Right atrium auricular region (tissue), 2 donors: ENCODE measurements around the gene TNS1. TPM values are rescaled to one million over a fixed set of nuclear protein-coding genes. Genes with fewer than 3 reads are reported as not detected.

Experiments
- DNase-seq: peaks from one replicate; pipeline ENCODE4 v3.0.0-alpha.2; 2019; ENCODE audit warnings: low spot score
- H3K27ac ChIP-seq, 2 donors: fragments of 200-600 bp; sonication (generic); 1 replicate in 1 of 2; 2 replicates in 1 of 2; pipeline ENCODE4 v1.5.1; 2016 to 2019
- H3K27me3 ChIP-seq, 2 donors: fragments of 200-600 bp; sonication (generic); one replicate each; pipeline versions ENCODE4 v1.5.1 to v1.6.0; 2017 to 2019
- H3K36me3 ChIP-seq: fragments of 200-600 bp; sonication (generic); one replicate; pipeline ENCODE4 v1.5.1; 2016
- H3K4me1 ChIP-seq, 2 donors: fragments of 200-600 bp; sonication (generic); one replicate each; pipeline versions ENCODE4 v1.5.1 to v1.6.0; 2017 to 2019
- H3K4me3 ChIP-seq, 2 donors: fragments of 200-600 bp; sonication (generic); 1 replicate in 1 of 2; 2 replicates in 1 of 2; pipeline ENCODE4 v1.5.1; 2017 to 2019; ENCODE audit warnings: mild to moderate bottlenecking in 1 of 2, moderate library complexity in 1 of 2
- H3K9me3 ChIP-seq, 2 donors: fragments of 200-600 bp; sonication (generic); one replicate each; pipeline ENCODE4 v1.5.1; 2019
- total RNA-seq, 2 donors: library from RNA; depleted of rRNA; stranded (reverse); fragments of >200 nt; gene quantifications; one replicate each; pipeline ENCODE4 v1.1.0, GENCODE V29; 2016
- TF ChIP-seq, protein P1 (sequence below), 2 donors: fragments of 200-600 bp; sonication (generic); IDR thresholded peaks; one replicate each; pipeline ENCODE4 v1.5.1; 2019; ENCODE audit warnings: antibody characterized with exemption in 2 of 2

TNS1 gene
- total RNA-seq, 2 donors from 2014 or later, result 393 to 720 TPM

DNA sequence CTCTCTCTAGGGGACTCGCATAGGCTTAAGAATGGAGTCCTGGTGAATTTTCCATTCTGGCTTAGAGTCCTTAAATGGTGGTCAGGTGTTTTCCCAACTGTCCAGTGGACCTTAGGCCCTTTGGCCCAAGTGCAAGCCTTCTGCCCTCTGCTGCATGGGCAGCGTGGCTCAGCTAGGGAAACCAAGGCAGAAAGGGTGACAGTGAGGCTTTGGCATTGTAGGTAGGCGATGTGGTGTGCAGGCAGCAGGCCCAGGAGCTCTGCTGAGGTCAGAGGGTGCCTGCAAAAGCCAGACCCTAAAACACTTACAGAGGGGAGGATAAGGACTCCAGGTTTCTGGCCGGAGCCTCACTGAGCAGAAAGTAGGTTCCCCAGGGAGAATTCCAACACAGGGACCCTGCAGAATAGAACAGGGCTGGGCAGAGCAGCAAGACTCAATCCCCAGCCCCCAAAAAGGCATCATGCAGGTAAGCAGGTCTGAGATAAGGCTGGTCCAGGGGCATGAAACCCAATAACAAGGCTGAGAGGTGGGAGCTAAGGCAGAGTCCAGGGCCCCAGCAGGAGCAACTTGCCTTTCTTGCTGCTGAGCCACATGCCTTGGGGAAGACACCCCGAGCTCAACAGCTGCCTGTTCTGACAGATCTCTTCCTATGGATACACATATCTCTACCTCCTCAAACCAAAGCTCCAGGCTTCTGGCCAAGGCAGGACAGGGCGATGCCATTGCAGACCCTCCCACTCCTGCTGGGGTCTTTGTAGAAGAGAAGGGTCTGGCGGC, 199.7 kb downstream of the TNS1 start:
- Histone ChIP-seq H3K4me1 (peaks cover 0 to 71% of the 10 kb centered on the region in 2 donors), H3K9me3 (no peaks in the 10 kb centered on the region), H3K27me3 (no peaks in the 10 kb centered on the region), H3K36me3 (peaks cover 88% of the 10 kb centered on the region), H3K4me3 (no peak overlapping the region), H3K27ac (no peak overlapping the region)
- no peak for DNase-seq
- TF ChIP-seq, protein P1, sequence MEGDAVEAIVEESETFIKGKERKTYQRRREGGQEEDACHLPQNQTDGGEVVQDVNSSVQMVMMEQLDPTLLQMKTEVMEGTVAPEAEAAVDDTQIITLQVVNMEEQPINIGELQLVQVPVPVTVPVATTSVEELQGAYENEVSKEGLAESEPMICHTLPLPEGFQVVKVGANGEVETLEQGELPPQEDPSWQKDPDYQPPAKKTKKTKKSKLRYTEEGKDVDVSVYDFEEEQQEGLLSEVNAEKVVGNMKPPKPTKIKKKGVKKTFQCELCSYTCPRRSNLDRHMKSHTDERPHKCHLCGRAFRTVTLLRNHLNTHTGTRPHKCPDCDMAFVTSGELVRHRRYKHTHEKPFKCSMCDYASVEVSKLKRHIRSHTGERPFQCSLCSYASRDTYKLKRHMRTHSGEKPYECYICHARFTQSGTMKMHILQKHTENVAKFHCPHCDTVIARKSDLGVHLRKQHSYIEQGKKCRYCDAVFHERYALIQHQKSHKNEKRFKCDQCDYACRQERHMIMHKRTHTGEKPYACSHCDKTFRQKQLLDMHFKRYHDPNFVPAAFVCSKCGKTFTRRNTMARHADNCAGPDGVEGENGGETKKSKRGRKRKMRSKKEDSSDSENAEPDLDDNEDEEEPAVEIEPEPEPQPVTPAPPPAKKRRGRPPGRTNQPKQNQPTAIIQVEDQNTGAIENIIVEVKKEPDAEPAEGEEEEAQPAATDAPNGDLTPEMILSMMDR (IDR thresholded peaks at IDR 0.05), result no peak

DNA sequence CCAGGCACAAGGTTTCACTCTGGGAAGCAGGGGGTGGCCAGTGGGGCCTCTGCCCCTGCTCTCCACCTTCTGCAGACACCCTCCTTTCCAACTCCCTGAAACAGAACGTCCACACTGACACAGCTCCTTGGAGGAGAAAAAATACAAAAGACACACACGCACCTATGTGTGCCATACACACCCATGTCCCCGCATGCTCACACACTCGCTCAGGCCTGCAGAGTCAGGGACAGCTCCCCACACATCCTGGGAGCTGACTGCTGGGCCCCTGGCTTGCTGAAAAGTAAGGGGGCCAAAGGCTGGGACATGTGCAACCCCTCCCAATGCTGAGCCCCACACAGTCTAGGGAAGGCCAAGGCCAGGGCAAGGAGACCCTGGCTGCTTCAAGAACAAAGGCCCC, 200.5 kb downstream of the TNS1 start:
- H3K36me3 ChIP-seq, result peaks cover 80% of the 10 kb centered on the region
- peaks cover 0 to 67% of the 10 kb centered on the region in 2 donors for H3K4me1 ChIP-seq
- DNase-seq, result no peak
- H3K27ac ChIP-seq, result peak overlapping the region in 1 of 2 donors; percentile 24
- no peak overlapping the region for H3K4me3 ChIP-seq
- TF ChIP-seq, protein P1 (IDR thresholded peaks at IDR 0.05), result no peak
- H3K27me3 ChIP-seq, result no peaks in the 10 kb centered on the region
- H3K9me3 ChIP-seq, result no peaks in the 10 kb centered on the region

DNA sequence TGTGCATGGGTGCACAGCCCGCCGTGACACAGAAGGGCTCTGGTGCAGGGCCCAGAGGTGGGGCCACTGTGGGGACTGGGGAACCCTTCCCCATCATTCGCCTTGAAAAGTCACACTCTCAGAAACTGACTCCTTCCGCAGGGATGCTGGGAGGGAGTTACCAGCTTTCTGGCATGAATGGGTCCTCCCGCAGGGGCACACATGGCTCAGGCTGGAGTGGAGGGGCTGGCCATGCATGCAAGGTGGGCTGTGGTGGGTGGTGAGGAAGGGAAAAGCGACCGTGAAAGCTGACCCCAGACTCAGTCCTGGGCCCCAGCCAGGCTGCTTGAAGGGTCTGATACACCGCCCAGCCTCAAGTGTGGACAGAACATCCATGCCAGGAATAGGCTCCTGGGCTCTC, 201.1 kb downstream of the TNS1 start:
- TF ChIP-seq, protein P1 (IDR thresholded peaks at IDR 0.05), result no peak
- H3K27me3 ChIP-seq, result no peaks in the 10 kb centered on the region
- peaks cover 75% of the 10 kb centered on the region for H3K36me3 ChIP-seq

DNA sequence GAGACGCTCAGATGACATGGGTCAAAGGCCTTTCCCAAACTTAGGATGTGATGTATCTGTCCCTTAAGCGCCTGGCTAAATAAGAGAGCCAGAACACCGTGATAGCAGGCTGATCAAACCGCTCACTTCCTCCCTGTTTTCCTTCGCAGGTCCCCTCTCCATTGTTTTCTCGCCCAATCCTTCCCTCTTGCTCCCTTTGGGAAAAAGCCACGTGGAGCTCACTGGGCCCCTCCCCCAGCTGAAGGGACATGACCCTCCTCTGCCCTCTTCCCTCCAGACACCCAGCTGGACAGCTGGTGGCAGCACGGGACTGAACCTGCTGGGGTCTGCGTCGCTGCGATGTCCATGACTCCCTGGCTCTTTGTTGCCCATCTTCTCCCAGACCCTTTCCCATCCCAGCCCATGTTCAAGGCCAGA, 201.7 kb downstream of the TNS1 start:
- peaks cover 69% of the 10 kb centered on the region for H3K36me3 ChIP-seq
- DNase-seq, result peak; percentile 58
- TF ChIP-seq, protein P1 (IDR thresholded peaks at IDR 0.05), result peak in 1 of 2 donors; percentile 27
- no peaks in the 10 kb centered on the region for H3K9me3 ChIP-seq
- peaks cover 0 to 58% of the 10 kb centered on the region in 2 donors for H3K4me1 ChIP-seq
- no peak overlapping the region for H3K4me3 ChIP-seq
- no peaks in the 10 kb centered on the region for H3K27me3 ChIP-seq
- H3K27ac ChIP-seq, result peak overlapping the region in 1 of 2 donors; percentile 19

More for the DNA sequence above, 201.1 kb downstream of the TNS1 start:
- H3K4me3 ChIP-seq, result no peak overlapping the region
- H3K9me3 ChIP-seq, result no peaks in the 10 kb centered on the region
- no peak for DNase-seq
- H3K27ac ChIP-seq, result peak overlapping the region in 1 of 2 donors; percentile 24
- peaks cover 0 to 62% of the 10 kb centered on the region in 2 donors for H3K4me1 ChIP-seq

DNA sequence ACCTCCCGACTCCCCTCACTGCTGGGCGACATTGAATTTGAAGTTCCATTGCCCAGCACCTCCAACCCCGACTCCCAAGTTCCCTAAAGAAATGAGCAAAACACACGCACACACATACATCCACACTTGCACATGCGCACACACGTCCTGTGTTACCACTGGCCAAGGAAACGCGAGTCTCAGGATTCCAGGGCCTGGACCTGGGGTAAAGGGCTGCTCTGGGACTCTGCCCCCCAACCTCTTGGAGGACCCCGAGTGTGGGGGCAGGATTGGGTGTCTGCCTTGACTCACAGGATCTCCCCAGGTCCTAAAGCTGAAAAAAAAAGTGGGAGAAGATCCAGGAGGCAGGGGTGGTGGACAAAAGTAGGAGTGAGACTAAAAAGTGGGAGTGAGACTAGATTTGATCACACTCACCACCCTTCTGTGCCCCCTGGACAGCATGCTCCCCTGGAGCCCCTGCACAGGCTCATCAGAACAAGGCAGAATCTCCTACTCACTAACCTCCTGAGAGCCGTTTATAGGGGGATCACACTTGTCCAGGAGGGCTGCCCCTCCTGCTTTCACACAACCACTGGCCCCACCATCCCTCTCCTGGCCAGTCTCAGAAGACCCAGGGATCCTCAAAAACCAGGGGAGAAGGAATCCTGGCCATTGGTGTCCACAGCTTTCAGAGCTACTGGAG, 202.2 kb downstream of the TNS1 start:
- Histone ChIP-seq H3K27me3 (no peaks in the 10 kb centered on the region), H3K9me3 (no peaks in the 10 kb centered on the region), H3K27ac (peak overlapping the region; percentile 18 to 19), H3K36me3 (peaks cover 64% of the 10 kb centered on the region), H3K4me1 (peaks cover 0 to 58% of the 10 kb centered on the region in 2 donors), H3K4me3 (no peak overlapping the region)
- no peak for DNase-seq
- TF ChIP-seq, protein P1 (IDR thresholded peaks at IDR 0.05), result no peak
